Measurements from ENCODE around the gene CSNK2A2.

CSNK2A2 gene

GRCh38 chr16:58198022-58198683, at the start of gene CSNK2A2:
Gene CSNK2A2, minus strand, starts transcription at chr16:58198106. Its CDS starts 370 bp downstream, at chr16:58197736.
- DNase-seq, result peak; percentile 66

GRCh38 chr16:58243528-58244004, 45.7 kb upstream of the CSNK2A2 start:
- no peak for DNase-seq

GRCh38 chr16:58236831-58237230, 38.9 kb upstream of the CSNK2A2 start:
- DNase-seq, result no peak

GRCh38 chr16:58236231-58236690, 38.4 kb upstream of the CSNK2A2 start:
- peak; percentile 61 for DNase-seq

GRCh38 chr16:58235663-58236062, 37.8 kb upstream of the CSNK2A2 start:
- no peak for DNase-seq

GRCh38 chr16:58234831-58235595, 37.1 kb upstream of the CSNK2A2 start:
- no peak for DNase-seq

- no peak for DNase-seq
Measured at GRCh38 chr16:58230259-58230658, 32.4 kb upstream of the CSNK2A2 start.

GRCh38 chr16:58226790-58227189, 28.9 kb upstream of the CSNK2A2 start:
- DNase-seq, result no peak

GRCh38 chr16:58225965-58226602, 28.2 kb upstream of the CSNK2A2 start:
- DNase-seq, result no peak

GRCh38 chr16:58222532-58223316, 24.8 kb upstream of the CSNK2A2 start:
- no peak for DNase-seq

GRCh38 chr16:58219432-58219831, 21.5 kb upstream of the CSNK2A2 start:
- no peak for DNase-seq

- DNase-seq, result no peak
Measured at GRCh38 chr16:58218786-58219185, 20.9 kb upstream of the CSNK2A2 start.

- no peak for DNase-seq
Measured at GRCh38 chr16:58217311-58217925, 19.5 kb upstream of the CSNK2A2 start.

- no peak for DNase-seq
Measured at GRCh38 chr16:58212824-58213655, 15.1 kb upstream of the CSNK2A2 start.

GRCh38 chr16:58211846-58212245, 13.9 kb upstream of the CSNK2A2 start:
- DNase-seq, result no peak

- no peak for DNase-seq
Measured at GRCh38 chr16:58211245-58211644, 13.3 kb upstream of the CSNK2A2 start.

GRCh38 chr16:58205276-58206036, 7.5 kb upstream of the CSNK2A2 start:
- DNase-seq, result no peak

- no peak for DNase-seq
Measured at GRCh38 chr16:58201163-58201562, 3.3 kb upstream of the CSNK2A2 start.

GRCh38 chr16:58200004-58200797, 2.3 kb upstream of the CSNK2A2 start:
- no peak for DNase-seq
